Spleen (tissue), 7 donors: Measurements from ENCODE around the gene ADRA2B.

ENCODE experiments used
- POLR2A ChIP-seq, 3 donors: fragments of 450-650 bp; IDR thresholded peaks; one replicate each; pipeline ENCODE4 v1.5.1; 2017; ENCODE audit warnings: antibody characterized with exemption in 3 of 3, mild to moderate bottlenecking in 1 of 3
- POLR2AphosphoS5 ChIP-seq, 3 donors: sonication (generic); formaldehyde crosslinking; IDR thresholded peaks; one replicate each; pipeline ENCODE4 v1.5.1; 2017; ENCODE audit warnings: antibody characterized with exemption in 3 of 3
- TF ChIP-seq, protein P1 (sequence below), 11 experiments: fragments of 200-600 bp in 7 of 11; fragments of 450-650 bp in 4 of 11; sonication (generic) in 4 of 11; IDR thresholded peaks in 8 of 11; conservative IDR thresholded peaks in 3 of 11; 1 replicate in 7 of 11; 2 replicates in 4 of 11; pipeline versions ENCODE4 v1.4.0 to v1.8.0; 2016 to 2021; ENCODE audit warnings: antibody characterized with exemption in 11 of 11, inconsistent platforms in 4 of 11, mild to moderate bottlenecking in 1 of 11
- donor health status: DM: no; HTN: no; CAD: no; lungs with moderate emphysema.
- donor health status: DM: no; HTN: no; CAD: no.
- donor health status: DM: no; HTN: no; CAD: no.

DNA sequence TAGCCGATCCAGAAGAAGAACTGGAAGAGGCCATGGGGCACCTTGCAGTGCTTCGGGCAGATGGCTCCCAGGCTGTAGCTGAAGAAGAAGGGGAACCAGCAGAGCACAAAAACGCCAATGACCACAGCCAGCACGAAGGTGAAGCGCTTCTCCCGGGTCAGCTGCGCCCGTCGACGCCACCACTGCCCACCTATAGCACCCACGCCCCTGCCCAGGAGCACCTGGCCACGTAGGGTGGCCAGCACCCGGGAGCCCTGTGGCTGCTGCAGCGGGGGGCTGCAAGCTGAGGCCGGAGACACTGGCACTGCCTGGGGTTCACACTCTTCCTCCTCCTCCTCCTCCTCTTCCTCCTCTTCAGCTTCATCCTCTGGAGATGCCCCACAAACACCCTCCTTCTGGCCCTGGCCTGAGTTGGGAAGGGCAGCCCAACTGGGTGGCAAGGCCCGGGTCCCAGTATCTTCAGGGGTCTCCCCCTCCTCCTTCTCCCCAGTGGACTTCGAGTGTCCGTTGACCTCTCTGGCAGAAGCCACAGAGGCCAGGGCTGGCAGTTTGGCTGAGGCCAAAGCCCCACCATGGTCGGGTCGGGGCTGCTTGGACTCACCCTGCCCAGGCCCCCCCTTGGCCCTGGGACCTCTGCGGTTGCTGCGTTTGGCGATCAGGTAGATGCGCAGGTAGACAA lies 1.3 kb downstream of the ADRA2B start:
- TF ChIP-seq, protein P1, sequence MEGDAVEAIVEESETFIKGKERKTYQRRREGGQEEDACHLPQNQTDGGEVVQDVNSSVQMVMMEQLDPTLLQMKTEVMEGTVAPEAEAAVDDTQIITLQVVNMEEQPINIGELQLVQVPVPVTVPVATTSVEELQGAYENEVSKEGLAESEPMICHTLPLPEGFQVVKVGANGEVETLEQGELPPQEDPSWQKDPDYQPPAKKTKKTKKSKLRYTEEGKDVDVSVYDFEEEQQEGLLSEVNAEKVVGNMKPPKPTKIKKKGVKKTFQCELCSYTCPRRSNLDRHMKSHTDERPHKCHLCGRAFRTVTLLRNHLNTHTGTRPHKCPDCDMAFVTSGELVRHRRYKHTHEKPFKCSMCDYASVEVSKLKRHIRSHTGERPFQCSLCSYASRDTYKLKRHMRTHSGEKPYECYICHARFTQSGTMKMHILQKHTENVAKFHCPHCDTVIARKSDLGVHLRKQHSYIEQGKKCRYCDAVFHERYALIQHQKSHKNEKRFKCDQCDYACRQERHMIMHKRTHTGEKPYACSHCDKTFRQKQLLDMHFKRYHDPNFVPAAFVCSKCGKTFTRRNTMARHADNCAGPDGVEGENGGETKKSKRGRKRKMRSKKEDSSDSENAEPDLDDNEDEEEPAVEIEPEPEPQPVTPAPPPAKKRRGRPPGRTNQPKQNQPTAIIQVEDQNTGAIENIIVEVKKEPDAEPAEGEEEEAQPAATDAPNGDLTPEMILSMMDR (IDR thresholded peaks at IDR 0.05 in 8 of 11, conservative IDR thresholded peaks at IDR 0.05 in 3 of 11) = no peak
- no peak for TF ChIP-seq POLR2A (IDR thresholded peaks at IDR 0.05)
- TF ChIP-seq POLR2AphosphoS5 (IDR thresholded peaks at IDR 0.05) = no peak
